Keratinocyte (primary cell): Measurements from ENCODE around the gene SELENOO. TPM values are rescaled to one million over a fixed set of nuclear protein-coding genes. Genes with fewer than 3 reads are reported as not detected.
A peak's percentile ranks its signal among the peaks of the same experiment; 100 is the strongest.

Experiments
- DNase-seq: peaks from one replicate; pipeline ENCODE4 v3.0.0-alpha.2; 2011; ENCODE audit warnings: low read depth, missing footprints, low spot score
- FAIRE-seq: peaks from 2 replicates; lab custom pipeline; 2011; peaks lifted over from hg19 to GRCh38; lab: Jason Lieb, UNC
- H2AFZ ChIP-seq: 2 replicates; pipeline ENCODE4 v1.6.0; 2012; ENCODE audit warnings: low read length, control low read depth, inconsistent platforms; ENCODE audit not compliant: control insufficient read depth
- H3K27ac ChIP-seq: 2 replicates; pipeline ENCODE4 v1.5.1; 2011; ENCODE audit warnings: low read length; ENCODE audit not compliant: control insufficient read depth, insufficient read depth
- H3K27me3 ChIP-seq: 3 replicates; pipeline ENCODE4 v1.6.0; 2011; ENCODE audit warnings: low read length; ENCODE audit not compliant: control insufficient read depth, insufficient read depth; ENCODE audit errors: extremely low read depth
- H3K36me3 ChIP-seq, 2 experiments: 2 replicates in 1 of 2; 3 replicates in 1 of 2; pipeline ENCODE4 v1.5.1; 2011; ENCODE audit warnings: low read length in 2 of 2, mild to moderate bottlenecking in 1 of 2; ENCODE audit not compliant: control insufficient read depth in 2 of 2, insufficient read depth in 2 of 2; ENCODE audit errors: extremely low read depth in 1 of 2
- H3K4me1 ChIP-seq: 3 replicates; pipeline ENCODE4 v1.5.1; 2011; ENCODE audit warnings: low read length; ENCODE audit not compliant: control insufficient read depth, insufficient read depth; ENCODE audit errors: extremely low read depth
- H3K4me2 ChIP-seq: 3 replicates; pipeline ENCODE4 v1.6.0; 2011; ENCODE audit warnings: low read depth, low read length; ENCODE audit not compliant: control insufficient read depth, insufficient read depth; ENCODE audit errors: extremely low read depth
- H3K4me3 ChIP-seq, 3 experiments: fragments of 200-600 bp in 1 of 3; sonication (generic) in 1 of 3; 2 replicates in 2 of 3; 3 replicates in 1 of 3; pipeline ENCODE4 v1.5.1; 2011 to 2016; ENCODE audit warnings: low read length in 3 of 3, mild to moderate bottlenecking in 3 of 3, control low read depth in 2 of 3, inconsistent platforms in 1 of 3, low read depth in 1 of 3, mixed read lengths in 1 of 3, mixed run types in 1 of 3, moderate library complexity in 1 of 3; ENCODE audit not compliant: control insufficient read depth in 2 of 3, insufficient read depth in 2 of 3; ENCODE audit errors: extremely low read depth in 1 of 3
- H3K79me2 ChIP-seq: 2 replicates; pipeline ENCODE4 v1.6.0; 2012; ENCODE audit warnings: low read length; ENCODE audit not compliant: control insufficient read depth, insufficient read depth
- H3K9ac ChIP-seq: 3 replicates; pipeline ENCODE4 v1.6.0; 2011; ENCODE audit warnings: low read length; ENCODE audit not compliant: control insufficient read depth, insufficient read depth; ENCODE audit errors: extremely low read depth
- H3K9me1 ChIP-seq: 3 replicates; pipeline ENCODE4 v1.6.0; 2011; ENCODE audit warnings: low read length; ENCODE audit not compliant: control insufficient read depth, insufficient read depth; ENCODE audit errors: extremely low read depth
- H3K9me3 ChIP-seq: 2 replicates; pipeline ENCODE4 v1.5.1; 2012; ENCODE audit warnings: low read depth, low read length; ENCODE audit not compliant: control insufficient read depth
- H4K20me1 ChIP-seq: 3 replicates; pipeline ENCODE4 v1.6.0; 2011; ENCODE audit warnings: low read length; ENCODE audit not compliant: control insufficient read depth, insufficient read depth; ENCODE audit errors: extremely low read depth
- EZH2 ChIP-seq: IDR thresholded peaks from one replicate; pipeline ENCODE4 v1.6.1; 2012; ENCODE audit warnings: inconsistent platforms, mild to moderate bottlenecking, low read length, moderate library complexity
- dilution Hi-C: fragments of 300-500 bp; cut with MboI; formaldehyde crosslinking; loops from one replicate; pipeline ENCODE4 v1.7.0; 2020; ENCODE audit warnings: low sequenced_read_pairs; ENCODE audit not compliant: extremely low pct_ligation_motif_present
- polyA plus RNA-seq, 5 experiments: library from polyadenylated mRNA; depleted of rRNA in 3 of 5; stranded (reverse) in 3 of 5; stranded (forward) in 1 of 5; unstranded in 1 of 5; fragments of >200 nt; gene quantifications; 1 replicate in 1 of 5; 2 replicates in 3 of 5; 3 replicates in 1 of 5; pipeline versions ENCODE4 v1.2.1 to v1.2.3, GENCODE V29; 2011 to 2012; ENCODE audit warnings: missing spikeins in 2 of 5, low read depth in 1 of 5, low replicate concordance in 1 of 5
- TF ChIP-seq, protein P1 (sequence below), 3 experiments: IDR thresholded peaks in 1 of 3; conservative IDR thresholded peaks in 1 of 3; optimal IDR thresholded peaks in 1 of 3; 2 replicates in 2 of 3; 3 replicates in 1 of 3; pipeline versions ENCODE3 to v1.5.1; 2011; ENCODE audit warnings: low read length in 3 of 3, mild to moderate bottlenecking in 3 of 3, moderate library complexity in 2 of 3, control low read depth in 1 of 3, inconsistent platforms in 1 of 3; ENCODE audit not compliant: insufficient read depth in 2 of 3; ENCODE audit errors: extremely low read depth in 1 of 3

The SELENOO gene
- polyA plus RNA-seq, 1 donor (not counting 4 experiments of a cell fraction or from before 2014, with no cell fraction given), result 14.4 TPM

- H3K4me3 ChIP-seq, result peak overlapping the region in 1 of 3 experiments; percentile 30
- H3K4me2 ChIP-seq, result no peak overlapping the region
- H3K79me2 ChIP-seq, result no peaks in the 10 kb centered on the region
- H2AFZ ChIP-seq, result no peak overlapping the region
- dilution Hi-C loops, result no loop called here
- DNase-seq, result no peak
- FAIRE-seq, result no peak
- no peak overlapping the region for H3K9ac ChIP-seq
- H4K20me1 ChIP-seq, result no peaks in the 10 kb centered on the region
- TF ChIP-seq, protein P1, sequence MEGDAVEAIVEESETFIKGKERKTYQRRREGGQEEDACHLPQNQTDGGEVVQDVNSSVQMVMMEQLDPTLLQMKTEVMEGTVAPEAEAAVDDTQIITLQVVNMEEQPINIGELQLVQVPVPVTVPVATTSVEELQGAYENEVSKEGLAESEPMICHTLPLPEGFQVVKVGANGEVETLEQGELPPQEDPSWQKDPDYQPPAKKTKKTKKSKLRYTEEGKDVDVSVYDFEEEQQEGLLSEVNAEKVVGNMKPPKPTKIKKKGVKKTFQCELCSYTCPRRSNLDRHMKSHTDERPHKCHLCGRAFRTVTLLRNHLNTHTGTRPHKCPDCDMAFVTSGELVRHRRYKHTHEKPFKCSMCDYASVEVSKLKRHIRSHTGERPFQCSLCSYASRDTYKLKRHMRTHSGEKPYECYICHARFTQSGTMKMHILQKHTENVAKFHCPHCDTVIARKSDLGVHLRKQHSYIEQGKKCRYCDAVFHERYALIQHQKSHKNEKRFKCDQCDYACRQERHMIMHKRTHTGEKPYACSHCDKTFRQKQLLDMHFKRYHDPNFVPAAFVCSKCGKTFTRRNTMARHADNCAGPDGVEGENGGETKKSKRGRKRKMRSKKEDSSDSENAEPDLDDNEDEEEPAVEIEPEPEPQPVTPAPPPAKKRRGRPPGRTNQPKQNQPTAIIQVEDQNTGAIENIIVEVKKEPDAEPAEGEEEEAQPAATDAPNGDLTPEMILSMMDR (optimal IDR thresholded peaks at IDR 0.05 in 1 of 3, IDR thresholded peaks at IDR 0.05 in 1 of 3, conservative IDR thresholded peaks at IDR 0.05 in 1 of 3; ENCODE audit: extremely low read depth in 1 of 3, insufficient read depth in 2 of 3, low read length in 3 of 3), result no peak
- TF ChIP-seq EZH2, result no peak
- no peaks in the 10 kb centered on the region for H3K36me3 ChIP-seq
- no peaks in the 10 kb centered on the region for H3K9me1 ChIP-seq
- H3K4me1 ChIP-seq, result no peaks in the 10 kb centered on the region
- H3K27me3 ChIP-seq, result peaks cover 16% of the 10 kb centered on the region
- H3K27ac ChIP-seq, result no peak overlapping the region
- no peaks in the 10 kb centered on the region for H3K9me3 ChIP-seq
Observed at GRCh38 chr22:50169181-50169759, 31.5 kb upstream of the SELENOO start.

- no peak for DNase-seq
- no peak overlapping the region for H3K27ac ChIP-seq
Observed at GRCh38 chr22:50169774-50170341, 31.0 kb upstream of the SELENOO start.

More at GRCh38 chr22:50169774-50170341, 31.0 kb upstream of the SELENOO start:
- TF ChIP-seq EZH2, result no peak
- TF ChIP-seq, protein P1 (optimal IDR thresholded peaks at IDR 0.05 in 1 of 3, IDR thresholded peaks at IDR 0.05 in 1 of 3, conservative IDR thresholded peaks at IDR 0.05 in 1 of 3; ENCODE audit: extremely low read depth in 1 of 3, insufficient read depth in 2 of 3, low read length in 3 of 3), result no peak
- H3K4me1 ChIP-seq, result no peaks in the 10 kb centered on the region
- H4K20me1 ChIP-seq, result no peaks in the 10 kb centered on the region
- dilution Hi-C loops, result no loop called here
- no peaks in the 10 kb centered on the region for H3K36me3 ChIP-seq
- H3K9ac ChIP-seq, result no peak overlapping the region
- peaks cover 13% of the 10 kb centered on the region for H3K27me3 ChIP-seq
- no peaks in the 10 kb centered on the region for H3K9me1 ChIP-seq
- H3K9me3 ChIP-seq, result no peaks in the 10 kb centered on the region
- H3K4me2 ChIP-seq, result peak overlapping the region; percentile 27
- H3K4me3 ChIP-seq, result peak overlapping the region in 1 of 3 experiments; percentile 30
- no peak overlapping the region for H2AFZ ChIP-seq
- no peak for FAIRE-seq
- H3K79me2 ChIP-seq, result no peaks in the 10 kb centered on the region
